Measurements from ENCODE around the gene FBN1. TPM values are rescaled to one million over a fixed set of nuclear protein-coding genes. Genes with fewer than 3 reads are reported as not detected.

The FBN1 gene
- total and polyA plus RNA-seq, 2 donors (not counting 3 experiments of a cell fraction or from before 2014, with no cell fraction given): 107 to 111 TPM

DNA sequence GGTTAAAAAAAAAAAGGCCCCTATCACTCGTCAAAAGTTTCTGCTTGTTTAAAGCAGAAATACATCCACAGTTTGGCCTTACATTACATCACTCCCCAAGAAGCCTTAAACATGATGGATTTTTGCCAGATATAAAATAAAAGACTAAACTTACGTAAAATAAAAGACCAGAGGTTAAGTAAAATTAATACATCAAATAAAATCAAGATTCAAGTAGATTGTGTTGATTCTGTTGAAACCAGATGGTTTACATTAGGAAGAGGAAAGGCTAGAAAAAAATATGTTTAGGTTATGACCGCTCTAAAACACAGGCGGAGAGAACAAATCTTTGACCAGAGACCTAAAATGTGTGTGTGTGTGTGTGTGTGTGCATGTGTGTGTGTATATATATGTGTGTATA is 210.2 kb downstream of the FBN1 start:
- H3K27me3 ChIP-seq (ENCODE audit: control insufficient read depth in 2 of 2, insufficient read depth in 2 of 2, low read length in 2 of 2): no peaks in the 10 kb centered on the region
- FAIRE-seq: no peak
- H3K4me1 ChIP-seq (ENCODE audit: control insufficient read depth, extremely low read depth, insufficient read depth, low read length): no peaks in the 10 kb centered on the region
- no peak overlapping the region for H3K4me2 ChIP-seq (ENCODE audit: insufficient read depth, low read length)
- intact Hi-C loops (cut with micrococcal nuclease): no loop called here
- peaks cover 5 to 21% of the 10 kb centered on the region in 2 experiments for H3K36me3 ChIP-seq (ENCODE audit: control insufficient read depth in 2 of 2, extremely low read depth in 1 of 2, insufficient read depth in 2 of 2, low read length in 2 of 2)
- H3K27ac ChIP-seq (ENCODE audit: insufficient read depth, low read depth, low read length): no peak overlapping the region
- no peak overlapping the region for H3K4me3 ChIP-seq (replicated peaks in 1 of 3; ENCODE audit: insufficient read depth in 1 of 3, low read depth in 1 of 3, low read length in 3 of 3)
- dilution Hi-C loops (cut with MboI; ENCODE audit: extremely low pct_ligation_motif_present, low sequenced_read_pairs): no loop called here
- no peak overlapping the region for H3K9ac ChIP-seq (replicated peaks; ENCODE audit: extremely low read depth, insufficient read depth, low read length)
- H3K9me1 ChIP-seq (replicated peaks; ENCODE audit: control insufficient read depth, extremely low read depth, insufficient read depth, low read length): no peaks in the 10 kb centered on the region
- POLR2A ChIA-PET: no interaction called here
- H2AFZ ChIP-seq (ENCODE audit: low read depth, low read length): no peak overlapping the region
- CTCF ChIA-PET: no interaction called here
- BruUV-seq (replicated peaks): no TSS peak
- TF ChIP-seq GATA2 (IDR thresholded peaks at IDR 0.05; ENCODE audit: insufficient read depth, insufficient read length, low read depth, low read length) (no peak), MYC (IDR thresholded peaks at IDR 0.05; ENCODE audit: low read depth, low read length) (no peak), EZH2 (IDR thresholded peaks at IDR 0.05; ENCODE audit: borderline replicate concordance, low read depth, low read length, severe bottlenecking) (no peak), FOS (IDR thresholded peaks at IDR 0.05; ENCODE audit: borderline replicate concordance, insufficient read depth, low read length) (no peak)
- no peaks in the 10 kb centered on the region for H3K9me3 ChIP-seq (replicated peaks; ENCODE audit: control insufficient read depth, insufficient read depth, low read length)
- no peak for DNase-seq (ENCODE audit: low read depth, low spot score)
- H4K20me1 ChIP-seq (replicated peaks; ENCODE audit: control insufficient read depth, extremely low read depth, insufficient read depth, low read length): no peaks in the 10 kb centered on the region
- H3K79me2 ChIP-seq (ENCODE audit: control insufficient read depth, insufficient read depth, low read length): no peaks in the 10 kb centered on the region

DNA sequence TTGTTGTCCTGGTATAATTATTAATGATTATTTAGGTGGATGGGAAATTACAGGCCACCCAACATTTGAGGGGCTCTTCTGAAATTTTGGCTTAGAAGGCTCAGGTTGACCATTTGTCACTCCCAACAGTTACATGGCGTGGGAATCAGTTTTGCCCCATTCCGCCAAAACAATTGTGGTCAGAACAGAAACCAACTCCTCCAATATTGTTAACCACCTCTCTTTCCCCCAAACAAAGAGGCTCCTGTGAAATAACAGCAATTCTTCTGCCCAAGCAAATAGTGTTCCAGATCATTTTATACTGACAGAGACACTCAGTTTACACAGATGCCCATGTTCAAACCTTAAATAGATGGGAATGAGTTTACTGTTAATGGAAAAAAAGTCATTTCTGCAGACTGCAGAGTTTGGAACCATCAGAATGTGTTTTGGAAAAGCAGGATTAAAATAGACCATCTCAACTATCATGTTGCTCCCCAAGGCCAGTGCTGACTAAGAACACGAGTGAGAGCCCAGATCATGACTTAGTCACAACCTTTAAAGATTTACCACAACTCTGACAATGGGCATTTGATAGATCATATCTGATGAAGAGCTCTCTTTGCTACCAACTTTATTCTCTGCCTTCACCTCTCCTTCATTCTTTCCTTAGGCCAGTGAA is 212.2 kb downstream of the FBN1 start:
- no peaks in the 10 kb centered on the region for H3K27me3 ChIP-seq (ENCODE audit: control insufficient read depth in 2 of 2, insufficient read depth in 2 of 2, low read length in 2 of 2)
- FAIRE-seq (no peak), DNase-seq (ENCODE audit: low read depth, low spot score) (no peak)
- H3K4me2 ChIP-seq (ENCODE audit: insufficient read depth, low read length): no peak overlapping the region
- H3K9ac ChIP-seq (replicated peaks; ENCODE audit: extremely low read depth, insufficient read depth, low read length): no peak overlapping the region
- dilution Hi-C loops (cut with MboI; ENCODE audit: extremely low pct_ligation_motif_present, low sequenced_read_pairs): no loop called here
- H3K27ac ChIP-seq (ENCODE audit: insufficient read depth, low read depth, low read length): no peak overlapping the region
- TF ChIP-seq POLR2AphosphoS5 (IDR thresholded peaks at IDR 0.05; ENCODE audit: insufficient read depth, low read depth, low read length) (no peak), FOS (IDR thresholded peaks at IDR 0.05; ENCODE audit: borderline replicate concordance, insufficient read depth, low read length) (no peak), JUN (IDR thresholded peaks at IDR 0.05; ENCODE audit: borderline replicate concordance, insufficient read depth, insufficient read length, low read depth) (no peak), MYC (IDR thresholded peaks at IDR 0.05; ENCODE audit: low read depth, low read length) (no peak), POLR2A (IDR thresholded peaks at IDR 0.05; ENCODE audit: low read depth, low read length) (no peak)
- TF ChIP-seq, protein P1, sequence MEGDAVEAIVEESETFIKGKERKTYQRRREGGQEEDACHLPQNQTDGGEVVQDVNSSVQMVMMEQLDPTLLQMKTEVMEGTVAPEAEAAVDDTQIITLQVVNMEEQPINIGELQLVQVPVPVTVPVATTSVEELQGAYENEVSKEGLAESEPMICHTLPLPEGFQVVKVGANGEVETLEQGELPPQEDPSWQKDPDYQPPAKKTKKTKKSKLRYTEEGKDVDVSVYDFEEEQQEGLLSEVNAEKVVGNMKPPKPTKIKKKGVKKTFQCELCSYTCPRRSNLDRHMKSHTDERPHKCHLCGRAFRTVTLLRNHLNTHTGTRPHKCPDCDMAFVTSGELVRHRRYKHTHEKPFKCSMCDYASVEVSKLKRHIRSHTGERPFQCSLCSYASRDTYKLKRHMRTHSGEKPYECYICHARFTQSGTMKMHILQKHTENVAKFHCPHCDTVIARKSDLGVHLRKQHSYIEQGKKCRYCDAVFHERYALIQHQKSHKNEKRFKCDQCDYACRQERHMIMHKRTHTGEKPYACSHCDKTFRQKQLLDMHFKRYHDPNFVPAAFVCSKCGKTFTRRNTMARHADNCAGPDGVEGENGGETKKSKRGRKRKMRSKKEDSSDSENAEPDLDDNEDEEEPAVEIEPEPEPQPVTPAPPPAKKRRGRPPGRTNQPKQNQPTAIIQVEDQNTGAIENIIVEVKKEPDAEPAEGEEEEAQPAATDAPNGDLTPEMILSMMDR (IDR thresholded peaks at IDR 0.05; ENCODE audit: extremely low read depth in 1 of 2, insufficient read depth in 1 of 2, low read depth in 1 of 2, low read length in 2 of 2): no peak
- intact Hi-C loops (cut with micrococcal nuclease): no loop called here
- H3K4me1 ChIP-seq (ENCODE audit: control insufficient read depth, extremely low read depth, insufficient read depth, low read length): no peaks in the 10 kb centered on the region
- H4K20me1 ChIP-seq (replicated peaks; ENCODE audit: control insufficient read depth, extremely low read depth, insufficient read depth, low read length): no peaks in the 10 kb centered on the region
- POLR2A ChIA-PET: no interaction called here
- no peaks in the 10 kb centered on the region for H3K9me1 ChIP-seq (replicated peaks; ENCODE audit: control insufficient read depth, extremely low read depth, insufficient read depth, low read length)
- no TSS peak for BruUV-seq (replicated peaks)
- H3K79me2 ChIP-seq (ENCODE audit: control insufficient read depth, insufficient read depth, low read length): no peaks in the 10 kb centered on the region
- no peaks in the 10 kb centered on the region for H3K9me3 ChIP-seq (replicated peaks; ENCODE audit: control insufficient read depth, insufficient read depth, low read length)
- CTCF ChIA-PET: no interaction called here
- no peak overlapping the region for H3K4me3 ChIP-seq (replicated peaks in 1 of 3; ENCODE audit: insufficient read depth in 1 of 3, low read depth in 1 of 3, low read length in 3 of 3)
- H3K36me3 ChIP-seq (ENCODE audit: control insufficient read depth in 2 of 2, extremely low read depth in 1 of 2, insufficient read depth in 2 of 2, low read length in 2 of 2): peaks cover 8 to 18% of the 10 kb centered on the region in 2 experiments
- H2AFZ ChIP-seq (ENCODE audit: low read depth, low read length): no peak overlapping the region

Data from endothelial cell of umbilical vein (primary cell).